DOHH2 (cell line): ENCODE measurements around the gene CREB5.

Experiments
- H3F3A ChIP-seq: fragments of 200-600 bp; sonication (generic), shearing (Covaris generic); 2 replicates; pipeline ENCODE4 v1.6.0; 2016; ENCODE audit warnings: antibody characterized with exemption, mild to moderate bottlenecking; ENCODE audit not compliant: control insufficient read depth, insufficient read depth
- H3K27ac ChIP-seq: fragments of 200-600 bp; sonication (generic); 2 replicates; pipeline ENCODE4 v1.5.1; 2014; ENCODE audit warnings: low read depth, mild to moderate bottlenecking, low read length, moderate library complexity
- H3K27me3 ChIP-seq: fragments of 200-600 bp; sonication (generic); 2 replicates; pipeline ENCODE4 v1.6.1; 2014; ENCODE audit warnings: mild to moderate bottlenecking, low read length, mixed read lengths; ENCODE audit not compliant: control insufficient read depth
- H3K36me3 ChIP-seq: fragments of 200-600 bp; sonication (generic); 2 replicates; pipeline ENCODE4 v1.6.1; 2014; ENCODE audit warnings: mild to moderate bottlenecking, low read length, moderate library complexity, mixed read lengths; ENCODE audit not compliant: control insufficient read depth
- H3K4me1 ChIP-seq: fragments of 200-600 bp; sonication (generic); 2 replicates; pipeline ENCODE4 v1.6.1; 2014; ENCODE audit warnings: mild to moderate bottlenecking, low read length, mixed read lengths; ENCODE audit not compliant: control insufficient read depth
- H3K4me2 ChIP-seq: fragments of 200-600 bp; sonication (generic); 2 replicates; pipeline ENCODE4 v1.6.0; 2014; ENCODE audit warnings: mild to moderate bottlenecking, low read length, moderate library complexity
- H3K4me3 ChIP-seq: fragments of 200-600 bp; sonication (generic); 2 replicates; pipeline ENCODE4 v1.5.1; 2014; ENCODE audit warnings: mild to moderate bottlenecking, low read length, mixed read lengths
- H3K79me2 ChIP-seq: fragments of 200-600 bp; sonication (generic); 2 replicates; pipeline ENCODE4 v1.6.1; 2014; ENCODE audit warnings: mild to moderate bottlenecking, low read length, mixed read lengths; ENCODE audit not compliant: control insufficient read depth
- H3K9me2 ChIP-seq: fragments of 200-600 bp; sonication (generic); replicated peaks from 2 replicates; pipeline ENCODE4 v1.6.1; 2014; ENCODE audit warnings: mild to moderate bottlenecking, low read length, mixed read lengths; ENCODE audit not compliant: control insufficient read depth
- H3K9me3 ChIP-seq: fragments of 200-600 bp; sonication (generic); 2 replicates; pipeline ENCODE4 v1.6.1; 2014; ENCODE audit warnings: antibody characterized with exemption, low read length, mixed read lengths; ENCODE audit not compliant: control insufficient read depth, insufficient read depth
- H4K20me1 ChIP-seq: fragments of 200-600 bp; sonication (generic); 2 replicates; pipeline ENCODE4 v1.6.0; 2014; ENCODE audit warnings: low read depth, mild to moderate bottlenecking, antibody characterized with exemption, low read length, moderate library complexity; ENCODE audit not compliant: control insufficient read depth, insufficient read depth
- EZH2phosphoT487 ChIP-seq: fragments of 200-600 bp; sonication (generic); IDR thresholded peaks from 2 replicates; pipeline ENCODE4 v1.6.1; 2017; ENCODE audit warnings: borderline replicate concordance, mild to moderate bottlenecking, antibody characterized with exemption, low read length, moderate library complexity, mixed read lengths
- TF ChIP-seq, protein P1 (sequence below): fragments of 200-600 bp; sonication (generic); IDR thresholded peaks from one replicate; pipeline ENCODE4 v1.5.1; 2014; ENCODE audit warnings: antibody characterized with exemption, mild to moderate bottlenecking, low read depth, low read length; ENCODE audit not compliant: poor library complexity, severe bottlenecking

The CREB5 gene

DNA sequence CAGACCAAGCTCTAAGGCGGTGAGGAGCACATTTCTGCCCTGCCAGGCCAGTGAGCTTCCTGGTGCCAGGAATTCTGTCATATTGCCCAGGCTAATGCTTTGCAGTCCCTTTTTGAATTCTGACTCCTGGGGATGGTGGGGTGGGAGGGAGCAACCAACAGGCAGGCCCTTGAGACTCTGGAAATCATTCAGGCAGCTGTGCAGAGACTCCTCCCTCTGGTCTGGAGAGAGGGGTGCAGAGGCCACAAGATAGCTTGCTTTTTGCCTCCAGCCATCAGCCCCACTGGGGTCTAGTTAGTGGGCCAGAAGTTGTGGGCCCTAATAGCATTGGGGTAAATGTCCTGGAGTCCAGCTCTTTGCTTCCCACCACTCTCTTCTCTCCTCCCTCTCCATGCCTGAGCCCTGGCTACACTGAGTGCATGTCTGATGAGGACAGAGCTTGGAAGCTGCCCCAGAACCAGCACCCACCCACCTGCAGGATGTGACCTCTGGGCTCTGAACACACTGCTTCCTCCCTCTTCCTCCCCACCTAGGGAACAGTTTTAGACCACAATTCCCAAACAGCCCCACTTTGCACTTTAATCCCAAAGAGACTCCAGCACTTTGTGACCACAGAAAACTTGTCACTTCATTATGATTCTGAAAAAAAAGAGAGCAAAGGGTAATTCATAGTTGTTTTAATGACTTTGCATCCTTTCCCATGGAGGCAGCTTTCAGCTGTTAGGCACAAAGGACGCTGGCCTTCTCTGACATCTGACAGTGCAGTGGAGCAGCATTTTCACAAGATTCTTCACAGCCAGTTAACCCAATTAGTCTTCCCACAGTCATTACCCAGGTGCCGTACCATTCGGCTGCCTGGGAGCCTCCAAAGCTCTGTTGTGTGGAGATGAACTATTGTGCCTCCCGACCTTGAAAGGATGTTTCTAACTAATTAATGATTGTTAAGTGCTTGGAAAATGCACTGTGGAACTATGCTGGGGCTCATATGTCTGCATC is 283.3 kb downstream of the CREB5 start:
- Histone ChIP-seq H3K4me1 (peaks cover 35% of the 10 kb centered on the region), H3K9me3 (no peaks in the 10 kb centered on the region), H3K36me3 (no peaks in the 10 kb centered on the region), H3K4me3 (no peak overlapping the region), H3K27me3 (no peaks in the 10 kb centered on the region), H3K9me2 (no peaks in the 10 kb centered on the region), H3F3A (no peaks in the 10 kb centered on the region), H3K4me2 (no peak overlapping the region), H3K27ac (no peak overlapping the region), H4K20me1 (peaks cover 10% of the 10 kb centered on the region; the same call in 1 of the 2 replicates), H3K79me2 (no peaks in the 10 kb centered on the region)
- no peak for TF ChIP-seq EZH2phosphoT487
- TF ChIP-seq, protein P1, sequence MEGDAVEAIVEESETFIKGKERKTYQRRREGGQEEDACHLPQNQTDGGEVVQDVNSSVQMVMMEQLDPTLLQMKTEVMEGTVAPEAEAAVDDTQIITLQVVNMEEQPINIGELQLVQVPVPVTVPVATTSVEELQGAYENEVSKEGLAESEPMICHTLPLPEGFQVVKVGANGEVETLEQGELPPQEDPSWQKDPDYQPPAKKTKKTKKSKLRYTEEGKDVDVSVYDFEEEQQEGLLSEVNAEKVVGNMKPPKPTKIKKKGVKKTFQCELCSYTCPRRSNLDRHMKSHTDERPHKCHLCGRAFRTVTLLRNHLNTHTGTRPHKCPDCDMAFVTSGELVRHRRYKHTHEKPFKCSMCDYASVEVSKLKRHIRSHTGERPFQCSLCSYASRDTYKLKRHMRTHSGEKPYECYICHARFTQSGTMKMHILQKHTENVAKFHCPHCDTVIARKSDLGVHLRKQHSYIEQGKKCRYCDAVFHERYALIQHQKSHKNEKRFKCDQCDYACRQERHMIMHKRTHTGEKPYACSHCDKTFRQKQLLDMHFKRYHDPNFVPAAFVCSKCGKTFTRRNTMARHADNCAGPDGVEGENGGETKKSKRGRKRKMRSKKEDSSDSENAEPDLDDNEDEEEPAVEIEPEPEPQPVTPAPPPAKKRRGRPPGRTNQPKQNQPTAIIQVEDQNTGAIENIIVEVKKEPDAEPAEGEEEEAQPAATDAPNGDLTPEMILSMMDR, result no peak

DNA sequence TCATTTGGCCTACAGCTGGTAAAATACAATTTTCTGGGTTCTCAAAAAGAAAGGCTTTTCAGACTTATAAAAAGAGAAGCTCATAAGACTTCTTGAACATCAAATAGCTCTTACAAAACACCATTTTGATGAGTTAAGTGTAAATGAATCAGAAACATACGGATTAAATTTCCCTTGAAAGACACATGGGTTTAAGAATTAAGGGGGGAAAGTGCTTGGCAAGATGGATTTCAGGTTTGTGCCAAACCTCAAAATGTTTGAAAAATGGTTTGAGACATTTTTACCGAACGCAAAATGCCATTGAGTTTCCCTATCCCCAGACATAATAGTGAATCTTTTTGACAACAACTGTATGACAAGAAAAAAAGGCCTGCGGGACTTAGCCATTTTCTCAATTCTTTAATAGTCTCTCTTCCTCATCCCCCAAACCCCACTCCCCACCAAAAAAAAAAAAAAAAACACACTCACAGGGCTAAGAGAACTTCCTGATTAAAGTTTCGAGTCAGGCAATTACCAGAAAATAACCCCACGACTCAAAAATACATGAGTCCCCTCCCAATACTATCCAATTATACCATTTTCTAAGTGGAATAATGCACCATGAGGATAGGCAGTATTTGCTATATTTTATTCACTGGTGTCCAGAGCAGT is 285.7 kb downstream of the CREB5 start:
- no peak overlapping the region for H3K4me2 ChIP-seq

DNA sequence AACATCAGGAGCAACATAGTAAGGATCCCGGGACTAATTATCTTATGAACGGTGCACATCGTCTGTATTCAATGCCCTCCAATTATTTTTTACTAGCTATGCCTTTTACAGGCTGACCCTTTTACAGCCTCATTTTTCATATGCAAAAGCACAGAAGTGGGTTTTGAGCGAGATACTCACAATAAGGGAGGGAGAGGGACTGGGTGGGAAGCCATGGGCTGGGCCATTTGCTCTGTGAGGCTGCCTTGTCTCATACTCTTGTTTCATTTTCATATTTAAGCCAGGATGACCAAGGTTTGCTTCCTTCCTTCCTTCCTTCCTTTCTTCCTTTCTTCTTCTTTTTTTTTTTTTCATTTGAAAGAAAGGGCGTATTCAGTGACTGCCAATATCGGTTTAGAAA is 286.5 kb downstream of the CREB5 start:
- no peak overlapping the region for H3K4me2 ChIP-seq
- no peaks in the 10 kb centered on the region for H3K9me3 ChIP-seq
- H3K4me1 ChIP-seq, result peaks cover 42% of the 10 kb centered on the region
- no peak overlapping the region for H3K27ac ChIP-seq
- no peaks in the 10 kb centered on the region for H3K9me2 ChIP-seq
- no peaks in the 10 kb centered on the region for H3K36me3 ChIP-seq
- no peaks in the 10 kb centered on the region for H3F3A ChIP-seq
- no peak overlapping the region for H3K4me3 ChIP-seq
- H3K79me2 ChIP-seq, result no peaks in the 10 kb centered on the region
- peaks cover 14% of the 10 kb centered on the region; the same call in 1 of the 2 replicates for H4K20me1 ChIP-seq
- H3K27me3 ChIP-seq, result no peaks in the 10 kb centered on the region
- TF ChIP-seq, protein P1, result no peak
- no peak for TF ChIP-seq EZH2phosphoT487

More for the DNA sequence above, 285.7 kb downstream of the CREB5 start:
- Histone ChIP-seq H3K36me3 (no peaks in the 10 kb centered on the region), H3F3A (no peaks in the 10 kb centered on the region), H3K79me2 (no peaks in the 10 kb centered on the region), H3K9me2 (no peaks in the 10 kb centered on the region), H3K9me3 (no peaks in the 10 kb centered on the region), H4K20me1 (peaks cover 14% of the 10 kb centered on the region; the same call in 1 of the 2 replicates), H3K4me3 (no peak overlapping the region), H3K4me1 (peaks cover 42% of the 10 kb centered on the region), H3K27me3 (no peaks in the 10 kb centered on the region), H3K27ac (no peak overlapping the region)
- no peak for TF ChIP-seq EZH2phosphoT487
- TF ChIP-seq, protein P1, result no peak
